GM12873 (cell line): ENCODE results near the gene DNAJC12.

Experiments
- TF ChIP-seq, protein P1 (sequence below): IDR thresholded peaks from 2 replicates; pipeline ENCODE4 v1.5.1; 2012; ENCODE audit warnings: low read depth, mild to moderate bottlenecking, moderate library complexity, low read length, control low read depth; ENCODE audit not compliant: insufficient read depth; ENCODE audit errors: missing control alignments

Gene DNAJC12

DNA sequence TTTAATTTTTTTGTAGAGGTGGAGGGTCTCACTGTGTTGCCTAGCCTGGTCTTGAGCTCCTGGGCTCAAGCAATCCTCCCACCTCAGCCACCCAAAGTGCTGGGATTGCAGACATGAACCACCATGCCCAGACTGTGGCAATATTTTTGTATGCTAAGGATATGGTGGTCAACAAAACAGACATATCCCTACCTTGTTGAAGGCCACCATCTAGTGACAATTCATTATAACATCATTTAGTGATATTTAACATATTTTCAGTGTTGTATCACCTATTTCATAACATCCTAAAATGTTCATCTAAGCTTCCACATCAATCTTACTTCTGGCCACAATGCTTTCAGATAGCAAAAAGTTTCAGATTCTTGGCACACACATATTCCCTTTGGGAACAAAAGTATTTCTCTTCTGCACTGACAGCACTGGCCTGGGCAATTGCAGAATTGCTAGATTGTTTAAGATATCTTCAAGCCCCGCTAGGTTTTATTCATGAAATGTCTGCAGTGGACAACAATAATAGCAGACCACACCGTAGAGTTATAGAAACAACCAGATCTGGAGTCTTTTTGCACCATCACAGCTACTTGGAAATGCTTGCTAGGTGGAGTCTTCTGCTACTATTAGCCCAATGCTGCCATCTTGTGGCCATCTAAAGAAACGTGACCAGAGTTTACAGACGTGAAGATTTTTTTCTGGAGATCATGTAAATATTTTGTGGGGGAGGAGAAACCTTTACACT lies 58.4 kb downstream of the DNAJC12 start:
- TF ChIP-seq, protein P1, sequence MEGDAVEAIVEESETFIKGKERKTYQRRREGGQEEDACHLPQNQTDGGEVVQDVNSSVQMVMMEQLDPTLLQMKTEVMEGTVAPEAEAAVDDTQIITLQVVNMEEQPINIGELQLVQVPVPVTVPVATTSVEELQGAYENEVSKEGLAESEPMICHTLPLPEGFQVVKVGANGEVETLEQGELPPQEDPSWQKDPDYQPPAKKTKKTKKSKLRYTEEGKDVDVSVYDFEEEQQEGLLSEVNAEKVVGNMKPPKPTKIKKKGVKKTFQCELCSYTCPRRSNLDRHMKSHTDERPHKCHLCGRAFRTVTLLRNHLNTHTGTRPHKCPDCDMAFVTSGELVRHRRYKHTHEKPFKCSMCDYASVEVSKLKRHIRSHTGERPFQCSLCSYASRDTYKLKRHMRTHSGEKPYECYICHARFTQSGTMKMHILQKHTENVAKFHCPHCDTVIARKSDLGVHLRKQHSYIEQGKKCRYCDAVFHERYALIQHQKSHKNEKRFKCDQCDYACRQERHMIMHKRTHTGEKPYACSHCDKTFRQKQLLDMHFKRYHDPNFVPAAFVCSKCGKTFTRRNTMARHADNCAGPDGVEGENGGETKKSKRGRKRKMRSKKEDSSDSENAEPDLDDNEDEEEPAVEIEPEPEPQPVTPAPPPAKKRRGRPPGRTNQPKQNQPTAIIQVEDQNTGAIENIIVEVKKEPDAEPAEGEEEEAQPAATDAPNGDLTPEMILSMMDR = peak; percentile 70

DNA sequence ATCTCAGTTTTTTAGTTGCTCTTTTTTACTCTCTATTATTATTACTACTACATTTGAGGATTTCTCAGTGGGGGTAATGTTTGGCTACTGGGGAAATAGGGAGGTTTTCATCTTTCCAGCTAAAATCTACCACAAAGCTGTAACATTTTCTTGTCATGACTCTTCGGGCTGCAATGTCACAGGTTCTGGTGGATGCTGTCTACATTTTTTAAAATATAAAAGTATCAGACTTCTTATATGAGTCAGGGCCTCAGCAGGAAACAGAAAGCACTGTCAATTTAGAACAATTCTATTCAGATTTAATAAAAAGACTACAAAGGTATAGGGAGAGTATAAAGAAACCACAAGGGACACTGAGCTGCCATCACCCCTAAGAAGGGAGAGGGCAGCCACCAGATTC lies 61.6 kb downstream of the DNAJC12 start:
- TF ChIP-seq, protein P1 = no peak

DNA sequence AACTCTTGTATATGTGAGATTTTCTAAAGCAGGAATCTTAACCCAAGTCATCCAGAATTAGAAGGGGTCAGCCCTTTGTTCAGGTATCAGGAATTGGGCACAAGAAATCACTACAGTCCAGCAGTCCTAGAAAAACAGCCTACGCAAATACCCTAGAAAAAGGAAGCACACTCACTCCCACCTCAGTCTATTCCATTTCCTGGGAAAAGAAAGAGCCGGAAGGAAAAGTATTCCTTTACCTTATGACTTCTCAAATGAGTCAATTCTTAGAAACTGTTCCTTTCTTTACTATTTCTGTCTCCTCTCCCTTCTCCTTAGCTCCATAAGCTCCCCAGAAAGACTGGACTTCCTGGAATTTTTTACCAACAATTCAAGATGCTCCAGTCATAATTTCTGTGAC lies 62.7 kb downstream of the DNAJC12 start:
- TF ChIP-seq, protein P1 = no peak

DNA sequence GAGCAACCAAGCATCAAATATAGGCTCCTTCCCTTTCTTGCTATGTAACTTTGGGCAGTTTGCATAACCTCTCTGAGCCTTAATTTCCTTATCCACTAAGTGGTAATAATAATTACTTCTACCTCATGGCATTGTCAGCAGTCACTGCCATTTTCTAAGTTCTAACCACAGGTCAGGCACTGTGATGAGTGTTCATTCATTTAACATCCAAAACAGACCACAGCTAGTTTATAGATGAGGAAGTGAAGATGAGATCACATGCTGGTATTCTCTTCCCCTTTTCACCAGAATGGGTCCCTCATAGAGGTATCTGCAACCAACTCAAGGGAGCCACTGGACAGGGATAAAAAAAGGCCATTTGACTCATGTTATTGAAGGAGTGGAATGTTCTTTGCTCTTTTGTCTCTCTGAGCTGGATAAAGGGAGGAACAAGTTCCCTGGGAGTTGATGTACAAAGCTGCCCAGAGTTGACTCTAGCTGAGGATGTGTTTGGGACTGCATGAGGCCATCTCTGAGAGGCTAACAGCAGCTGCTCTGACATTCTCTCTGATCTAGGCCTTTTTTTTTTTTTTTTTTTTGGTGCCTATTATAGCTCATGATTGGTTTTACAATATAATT lies 65.0 kb downstream of the DNAJC12 start:
- TF ChIP-seq, protein P1 = no peak

DNA sequence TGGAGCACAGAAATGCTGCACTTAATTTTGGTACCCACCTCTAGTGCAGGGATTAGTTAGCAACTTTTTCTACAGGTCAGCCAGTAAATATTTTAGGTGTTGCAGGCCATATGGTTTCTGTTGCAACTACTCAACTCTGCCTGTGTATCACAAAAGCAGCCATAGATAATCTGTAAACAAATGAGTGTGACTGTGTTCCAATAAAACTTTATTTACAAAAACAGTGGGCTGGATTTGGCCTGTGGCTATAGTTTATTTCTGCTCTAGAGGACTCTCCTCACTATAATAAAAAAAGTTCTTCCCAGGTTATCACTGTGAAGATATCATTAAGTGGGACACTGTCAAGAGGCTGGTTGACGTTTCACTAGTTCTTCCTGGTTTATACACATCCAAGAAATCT lies 65.8 kb downstream of the DNAJC12 start:
- TF ChIP-seq, protein P1 = no peak

DNA sequence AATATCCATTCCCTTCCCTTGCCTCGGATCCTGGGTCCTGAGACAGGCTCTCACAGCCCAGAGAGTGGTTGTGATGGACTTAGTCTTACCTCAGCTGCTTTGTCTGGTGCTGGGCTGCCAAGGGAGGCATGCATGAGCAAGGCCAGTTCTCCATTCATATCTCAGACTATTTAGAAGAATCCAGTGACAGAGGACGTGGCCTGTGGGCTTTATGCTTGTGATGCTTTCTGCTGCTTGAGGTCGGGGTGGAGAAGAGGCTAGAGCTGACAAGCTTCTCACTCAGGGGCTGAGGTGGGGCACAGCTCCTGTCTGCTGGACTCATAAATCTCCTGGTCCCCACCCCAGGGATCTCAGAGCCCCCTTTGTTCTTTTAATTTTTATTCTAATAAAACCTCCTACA lies 66.8 kb downstream of the DNAJC12 start:
- TF ChIP-seq, protein P1 = no peak

DNA sequence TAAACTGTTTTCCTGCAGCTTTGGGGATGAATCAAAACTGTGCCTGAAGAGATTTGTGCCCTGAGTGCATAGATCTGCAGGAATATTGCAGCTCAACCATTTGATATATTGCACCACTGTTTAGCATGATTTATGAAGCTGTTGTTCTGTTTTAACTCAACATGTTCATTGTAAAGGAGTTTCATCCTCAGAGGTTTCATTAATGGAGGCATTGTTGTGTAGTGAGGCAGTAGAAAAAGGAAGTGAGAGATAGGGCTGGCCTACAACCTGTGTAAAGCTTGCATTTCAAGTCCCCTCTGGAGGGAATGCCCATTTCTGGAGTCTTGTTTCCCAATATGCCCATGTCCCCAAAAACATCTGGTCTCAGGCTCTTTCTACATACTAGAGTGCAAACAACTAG lies 67.5 kb downstream of the DNAJC12 start:
- TF ChIP-seq, protein P1 = no peak
